Activated CD8-positive, alpha-beta T cell treated with anti-CD3 and anti-CD28 coated beads, Interleukin-2, amount 10 ng/mL, durations not matched to agents 7 days and 5 days (primary cell): Measurements from ENCODE around the gene CSH2. TPM values are rescaled to one million over a fixed set of nuclear protein-coding genes. Genes with fewer than 3 reads are reported as not detected.
"Not testable (repeated sequence)": the region's sequence is repeated elsewhere in the genome, so short reads cannot be mapped to it uniquely, and the experiment has no call there.

Experiments used
- ATAC-seq: fragments of 150-1000 bp; cut with Tn5 transposase; one replicate; pipeline ENCODE4 v1.10.0; 2021; ENCODE audit warnings: moderate library complexity
- CTCF ChIA-PET: fragments of 350-600 bp; sonication (Branson Sonifier 250); formaldehyde crosslinking; loops from one replicate; lab custom pipeline; 2021; ENCODE audit warnings: antibody characterized with exemption; lab: Charles Lee
- POLR2A ChIA-PET: fragments of 350-600 bp; sonication (Branson Sonifier 250); formaldehyde crosslinking; loops from one replicate; lab custom pipeline; 2021; ENCODE audit warnings: antibody characterized with exemption; lab: Charles Lee
- DNase-seq: peaks from one replicate; pipeline ENCODE4 v3.0.0-alpha.2; 2020
- H3K27ac Mint-ChIP-seq: one replicate; pipeline ENCODE4 v1.8.0; 2021; ENCODE audit warnings: mild to moderate bottlenecking, mixed read lengths
- H3K27me3 Mint-ChIP-seq: one replicate; pipeline ENCODE4 v1.8.0; 2021; ENCODE audit warnings: low read depth, mixed read lengths
- H3K36me3 Mint-ChIP-seq: one replicate; pipeline ENCODE4 v1.8.0; 2021; ENCODE audit warnings: low read depth, mixed read lengths
- H3K4me1 Mint-ChIP-seq: one replicate; pipeline ENCODE4 v1.8.0; 2021; ENCODE audit warnings: low read depth, mixed read lengths
- H3K4me3 Mint-ChIP-seq: one replicate; pipeline ENCODE4 v1.8.0; 2021; ENCODE audit warnings: mild to moderate bottlenecking, mixed read lengths
- H3K9me3 Mint-ChIP-seq: one replicate; pipeline ENCODE4 v1.8.0; 2022; ENCODE audit warnings: mixed read lengths; ENCODE audit not compliant: insufficient read depth
- total RNA-seq, 2 experiments: library from RNA; stranded (reverse); gene quantifications; one replicate each; pipeline ENCODE4 v1.2.3, GENCODE V29; 2021

CSH2 gene
- total RNA-seq: not detected

- peaks cover 18% of the 10 kb centered on the region for H3K27me3 Mint-ChIP-seq
- H3K9me3 Mint-ChIP-seq, POLR2A ChIA-PET, H3K36me3 Mint-ChIP-seq, H3K4me3 Mint-ChIP-seq, ATAC-seq, H3K27ac Mint-ChIP-seq, DNase-seq, H3K4me1 Mint-ChIP-seq, CTCF ChIA-PET: not testable (repeated sequence)
These were observed at the start of gene CSH2 for GRCh38 chr17:63873577-63873976. CSH2 (minus strand) TSS chr17:63873677; CDS start chr17:63873614, 63 bp downstream.

- H3K27me3 Mint-ChIP-seq: peaks cover 13% of the 10 kb centered on the region
- CTCF ChIA-PET: interaction anchor here (1.3 to 2.3 kb wide), 2 partner anchors 24 to 57 kb away, joined by 3 to 5 read pairs; no protein-coding TSS in a partner anchor
- POLR2A ChIA-PET, H3K4me3 Mint-ChIP-seq, H3K4me1 Mint-ChIP-seq, ATAC-seq, H3K9me3 Mint-ChIP-seq, H3K27ac Mint-ChIP-seq, H3K36me3 Mint-ChIP-seq, DNase-seq: not testable (repeated sequence)
These were observed 48.9 kb upstream of the CSH2 start for GRCh38 chr17:63922402-63922801.

GRCh38 chr17:63920779-63921178, 47.3 kb upstream of the CSH2 start:
- H3K4me3 Mint-ChIP-seq, H3K4me1 Mint-ChIP-seq, DNase-seq, POLR2A ChIA-PET, H3K27ac Mint-ChIP-seq, ATAC-seq, H3K36me3 Mint-ChIP-seq, H3K9me3 Mint-ChIP-seq: not testable (repeated sequence)
- CTCF ChIA-PET: interaction anchor here (1.4 to 5.8 kb wide), 9 partner anchors 17 to 351 kb away, joined by 4 to 114 read pairs (median 15); partner anchors contain the start of gene ICAM2
- H3K27me3 Mint-ChIP-seq: peaks cover 15% of the 10 kb centered on the region

GRCh38 chr17:63920050-63920449, 46.6 kb upstream of the CSH2 start:
- H3K4me1 Mint-ChIP-seq, H3K36me3 Mint-ChIP-seq, POLR2A ChIA-PET, DNase-seq, H3K9me3 Mint-ChIP-seq, H3K4me3 Mint-ChIP-seq, ATAC-seq, H3K27ac Mint-ChIP-seq: not testable (repeated sequence)
- CTCF ChIA-PET: interaction anchor here (0.6 to 5.8 kb wide), 41 partner anchors 9 to 1341 kb away, joined by 3 to 114 read pairs (median 6); partner anchors contain the start of genes CD79B, CSHL1 and ICAM2
- H3K27me3 Mint-ChIP-seq: peaks cover 16% of the 10 kb centered on the region

GRCh38 chr17:63919311-63919723, 45.8 kb upstream of the CSH2 start:
- Mint-ChIP-seq H3K36me3 (no peaks in the 10 kb centered on the region), H3K4me3 (no peak overlapping the region), H3K27me3 (peaks cover 16% of the 10 kb centered on the region), H3K4me1 (peaks cover 8% of the 10 kb centered on the region), H3K9me3 (no peaks in the 10 kb centered on the region), H3K27ac (peak overlapping the region; percentile 47)
- POLR2A ChIA-PET: interaction anchor here (1.3 kb wide), 1 partner anchor 71 kb away, joined by 3 read pairs; no protein-coding TSS in a partner anchor
- peak; percentile 93 for ATAC-seq
- DNase-seq: peak; percentile 79
- CTCF ChIA-PET: interaction anchor here (0.6 to 5.8 kb wide), 48 partner anchors 8 to 1340 kb away, joined by 3 to 114 read pairs (median 5); partner anchors contain the start of genes CD79B, CSHL1 and ICAM2

- peak; percentile 17 for ATAC-seq
- Mint-ChIP-seq H3K27ac (peak within 1 kb of the TSS; percentile 47), H3K27me3 (peaks cover 16% of the 10 kb centered on the region)
- H3K4me1 Mint-ChIP-seq, H3K36me3 Mint-ChIP-seq, H3K9me3 Mint-ChIP-seq, DNase-seq, H3K4me3 Mint-ChIP-seq: not testable (repeated sequence)
- CTCF ChIA-PET: interaction anchor here (0.8 to 5.8 kb wide), 41 partner anchors 8 to 384 kb away, joined by 3 to 114 read pairs (median 6); partner anchors contain the start of genes CD79B, CSHL1 and ICAM2
- POLR2A ChIA-PET: interaction anchor here (1.3 kb wide), 1 partner anchor 72 kb away, joined by 3 read pairs; no protein-coding TSS in a partner anchor
These were observed 45.4 kb upstream of the CSH2 start, which contains the start of gene GH1 for GRCh38 chr17:63918789-63919305. GH1 (minus strand) TSS chr17:63918839; CDS start chr17:63918776, 63 bp downstream.

- POLR2A ChIA-PET: interaction anchor here (1.3 kb wide), 1 partner anchor 72 kb away, joined by 3 read pairs; no protein-coding TSS in a partner anchor
- Mint-ChIP-seq H3K9me3 (no peaks in the 10 kb centered on the region), H3K36me3 (no peaks in the 10 kb centered on the region), H3K27ac (no peak overlapping the region), H3K27me3 (peaks cover 16% of the 10 kb centered on the region), H3K4me1 (peaks cover 8% of the 10 kb centered on the region), H3K4me3 (no peak overlapping the region)
- DNase-seq (no peak), ATAC-seq (no peak)
- CTCF ChIA-PET: interaction anchor here (0.8 to 5.8 kb wide), 23 partner anchors 7 to 230 kb away, joined by 3 to 114 read pairs (median 14); partner anchors contain the start of genes CD79B, CSHL1 and ICAM2
These were observed 44.8 kb upstream of the CSH2 start for GRCh38 chr17:63918305-63918704.

- Mint-ChIP-seq H3K4me3 (no peak overlapping the region), H3K4me1 (peaks cover 8% of the 10 kb centered on the region), H3K27ac (no peak overlapping the region), H3K9me3 (no peaks in the 10 kb centered on the region), H3K36me3 (no peaks in the 10 kb centered on the region), H3K27me3 (peaks cover 16% of the 10 kb centered on the region)
- ChIA-PET CTCF (interaction anchor here (1.5 to 5.8 kb wide), 11 partner anchors 11 to 216 kb away, joined by 6 to 114 read pairs (median 58); partner anchors contain the start of gene ICAM2), POLR2A (no interaction called here)
- DNase-seq (no peak), ATAC-seq (no peak)
These were observed 44.2 kb upstream of the CSH2 start for GRCh38 chr17:63917646-63918045.

- ATAC-seq, H3K4me1 Mint-ChIP-seq, H3K9me3 Mint-ChIP-seq, H3K4me3 Mint-ChIP-seq, DNase-seq, H3K36me3 Mint-ChIP-seq, POLR2A ChIA-PET, H3K27ac Mint-ChIP-seq: not testable (repeated sequence)
- CTCF ChIA-PET: interaction anchor here (1.5 to 5.8 kb wide), 8 partner anchors 29 to 216 kb away, joined by 6 to 114 read pairs (median 64); partner anchors contain the start of gene ICAM2
- H3K27me3 Mint-ChIP-seq: peaks cover 13% of the 10 kb centered on the region
These were observed 43.7 kb upstream of the CSH2 start for GRCh38 chr17:63917206-63917605.

GRCh38 chr17:63916566-63917185, 43.2 kb upstream of the CSH2 start:
- H3K27me3 Mint-ChIP-seq: peaks cover 9% of the 10 kb centered on the region
- no peak for ATAC-seq
- H3K9me3 Mint-ChIP-seq: no peaks in the 10 kb centered on the region
- CTCF ChIA-PET: interaction anchor here (1.9 to 5.8 kb wide), 4 partner anchors 30 to 217 kb away, joined by 10 to 114 read pairs (median 64); partner anchors contain the start of gene ICAM2
- no peak overlapping the region for H3K27ac Mint-ChIP-seq
- DNase-seq: no peak
- peaks cover 8% of the 10 kb centered on the region for H3K4me1 Mint-ChIP-seq
- POLR2A ChIA-PET: no interaction called here
- no peaks in the 10 kb centered on the region for H3K36me3 Mint-ChIP-seq
- no peak overlapping the region for H3K4me3 Mint-ChIP-seq

- ATAC-seq, H3K4me3 Mint-ChIP-seq, H3K27me3 Mint-ChIP-seq, H3K36me3 Mint-ChIP-seq, H3K27ac Mint-ChIP-seq, DNase-seq, POLR2A ChIA-PET, H3K4me1 Mint-ChIP-seq, H3K9me3 Mint-ChIP-seq: not testable (repeated sequence)
- CTCF ChIA-PET: interaction anchor here (0.9 to 5.8 kb wide), 3 partner anchors 31 to 218 kb away, joined by 7 to 60 read pairs (median 10); no protein-coding TSS in a partner anchor
These were observed 42.3 kb upstream of the CSH2 start for GRCh38 chr17:63915753-63916152.
